Thymus (tissue), 11 donors: ENCODE data around the gene CARS2. TPM values are rescaled to one million over a fixed set of nuclear protein-coding genes. Genes with fewer than 3 reads are reported as not detected.

Experiments
- DNase-seq, 9 donors: peaks; one replicate each; pipeline ENCODE4 v3.0.0-alpha.2; 2013; ENCODE audit warnings: low spot score in 9 of 9, low read depth in 6 of 9, missing footprints in 1 of 9
- H3K27ac ChIP-seq, 2 donors: one replicate each; pipeline ENCODE4 v1.5.1; 2013; ENCODE audit warnings: control low read depth in 1 of 2, low read depth in 1 of 2, low read length in 1 of 2, mild to moderate bottlenecking in 1 of 2, moderate library complexity in 1 of 2
- H3K27me3 ChIP-seq, 2 donors: one replicate each; pipeline ENCODE4 v1.5.1; 2013; ENCODE audit warnings: low read length in 1 of 2; ENCODE audit not compliant: control insufficient read depth in 2 of 2, insufficient read depth in 1 of 2
- H3K36me3 ChIP-seq, 2 donors: one replicate each; pipeline ENCODE4 v1.5.1; 2013; ENCODE audit warnings: low read length in 1 of 2, mild to moderate bottlenecking in 1 of 2, moderate library complexity in 1 of 2; ENCODE audit not compliant: control insufficient read depth in 2 of 2, insufficient read depth in 2 of 2
- H3K4me1 ChIP-seq, 2 donors: one replicate each; pipeline ENCODE4 v1.5.1; 2013; ENCODE audit warnings: low read length in 2 of 2; ENCODE audit not compliant: control insufficient read depth in 2 of 2, insufficient read depth in 2 of 2
- H3K4me3 ChIP-seq, 2 donors: one replicate each; pipeline ENCODE4 v1.5.1; 2013; ENCODE audit warnings: low read length in 2 of 2, control low read depth in 1 of 2, mild to moderate bottlenecking in 1 of 2
- H3K9me3 ChIP-seq, 2 donors: one replicate each; pipeline ENCODE4 v1.5.1; 2013; ENCODE audit warnings: low read length in 1 of 2, mild to moderate bottlenecking in 1 of 2; ENCODE audit not compliant: control insufficient read depth in 2 of 2, insufficient read depth in 1 of 2
- whole genome bisulfite sequencing: extraction: QIAGEN DNeasy Blood & Tissue Kit; methylation state at CpG from one replicate; pipeline ENCODE4 v1.1.7; 2013; 5-methylcytosine and 5-hydroxymethylcytosine counted together
- polyA plus RNA-seq: library from polyadenylated mRNA; stranded (reverse); fragments of 200-250 nt; gene quantifications from one replicate; pipeline ENCODE4 v1.2.3, GENCODE V29; 2013
- total RNA-seq: library from RNA; stranded (reverse); fragments of 120-200 nt; gene quantifications from one replicate; pipeline ENCODE4 v1.2.4, GENCODE V29; 2013
- donor health status: healthy.

The CARS2 gene
- total and polyA plus RNA-seq, 2 donors, result 45.4 to 105 TPM

- Histone ChIP-seq H3K27me3 (no peaks in the 10 kb centered on the region), H3K4me1 (no peaks in the 10 kb centered on the region), H3K27ac (no peak overlapping the region), H3K4me3 (no peak overlapping the region), H3K9me3 (no peaks in the 10 kb centered on the region), H3K36me3 (peaks cover 25 to 32% of the 10 kb centered on the region in 2 donors)
- no peak for DNase-seq
- WGBS, result 91% methylated on average over 10 of the region's 10 CpGs
Observed at GRCh38 chr13:110652764-110653163, 53.2 kb downstream of the CARS2 start.

DNA sequence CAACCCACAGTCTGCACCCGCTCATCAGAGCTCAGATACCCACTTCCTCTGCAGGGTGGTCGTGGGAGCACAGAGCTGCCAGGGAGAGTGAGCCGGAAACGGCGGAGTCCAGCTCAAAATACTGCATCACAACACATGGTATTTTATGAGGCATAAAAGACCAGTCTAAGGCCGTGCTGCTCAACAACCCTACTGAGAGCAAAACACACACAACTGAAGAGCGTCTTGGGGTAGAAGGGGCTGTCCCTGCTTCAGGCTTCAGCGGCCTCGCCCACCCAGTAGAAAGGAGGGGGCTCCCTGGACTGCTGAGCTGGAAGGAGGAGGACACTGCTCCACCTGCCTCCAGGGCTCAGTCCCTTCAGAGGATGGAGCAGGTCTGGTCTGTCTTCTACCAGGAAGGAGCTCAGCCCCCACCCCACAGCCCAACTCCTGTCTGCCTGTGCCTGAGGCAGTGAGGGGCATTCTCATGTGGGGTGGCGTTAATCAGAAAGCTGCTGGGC lies 53.6 kb downstream of the CARS2 start:
- Histone ChIP-seq H3K4me1 (no peaks in the 10 kb centered on the region), H3K4me3 (no peak overlapping the region), H3K36me3 (peaks cover 25 to 32% of the 10 kb centered on the region in 2 donors), H3K27ac (no peak overlapping the region), H3K27me3 (no peaks in the 10 kb centered on the region), H3K9me3 (no peaks in the 10 kb centered on the region)
- no peak for DNase-seq
- WGBS, result 96% methylated on average over 10 of the region's 10 CpGs

DNA sequence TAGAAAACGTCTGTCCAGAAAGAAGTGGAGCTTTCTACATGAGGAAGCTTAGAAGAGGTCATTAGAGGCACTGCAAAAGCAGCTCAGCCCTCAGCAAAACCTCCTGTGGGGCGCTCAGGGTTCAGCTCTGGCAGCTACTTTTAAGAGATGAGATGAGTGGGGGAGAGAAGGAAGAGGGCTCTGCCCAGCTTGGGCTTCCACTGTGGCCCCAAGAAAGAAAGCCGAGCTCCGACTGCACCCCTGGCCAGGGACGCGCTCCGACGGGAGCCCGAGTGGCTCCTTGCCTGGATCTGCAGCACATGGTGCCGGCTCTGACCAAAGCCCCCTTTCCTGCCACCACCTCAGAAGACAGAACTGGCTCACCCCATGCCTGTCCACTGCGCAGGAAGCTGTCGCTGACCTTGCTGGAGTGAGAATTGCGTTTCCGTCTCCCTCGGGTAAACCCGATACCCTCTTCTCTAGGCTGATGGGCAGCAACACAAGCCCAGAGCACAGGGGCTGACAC lies 54.1 kb downstream of the CARS2 start:
- DNase-seq, result no peak
- no peaks in the 10 kb centered on the region for H3K4me1 ChIP-seq
- 94% methylated on average over 16 of the region's 16 CpGs for WGBS
- peaks cover 25 to 33% of the 10 kb centered on the region in 2 donors for H3K36me3 ChIP-seq
- no peaks in the 10 kb centered on the region for H3K9me3 ChIP-seq
- H3K4me3 ChIP-seq, result no peak overlapping the region
- no peaks in the 10 kb centered on the region for H3K27me3 ChIP-seq
- no peak overlapping the region for H3K27ac ChIP-seq

DNA sequence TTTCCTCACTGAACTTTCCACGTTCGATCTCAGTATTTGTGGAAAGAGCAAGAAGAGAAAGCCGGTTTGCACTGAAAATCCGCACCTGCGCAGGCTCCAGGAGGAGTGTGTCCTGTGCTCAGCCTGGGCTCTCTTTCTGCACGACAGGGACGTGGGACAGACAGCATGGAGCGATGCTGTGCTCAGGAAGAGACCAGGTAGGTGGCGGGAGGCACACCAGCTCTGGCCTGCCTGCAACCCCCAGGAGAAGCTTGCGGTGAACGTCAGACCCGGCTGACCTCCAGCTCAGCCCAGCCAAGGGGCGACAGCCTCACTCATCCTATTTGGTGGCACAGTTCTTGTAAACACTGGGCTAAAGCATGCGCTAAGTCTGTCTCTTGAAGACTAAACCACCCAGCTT lies 54.6 kb downstream of the CARS2 start:
- Histone ChIP-seq H3K9me3 (no peaks in the 10 kb centered on the region), H3K4me3 (no peak overlapping the region), H3K4me1 (no peaks in the 10 kb centered on the region), H3K36me3 (peaks cover 25 to 38% of the 10 kb centered on the region in 2 donors), H3K27me3 (no peaks in the 10 kb centered on the region), H3K27ac (no peak overlapping the region)
- DNase-seq, result no peak
- 96% methylated on average over 14 of the region's 14 CpGs for WGBS

DNA sequence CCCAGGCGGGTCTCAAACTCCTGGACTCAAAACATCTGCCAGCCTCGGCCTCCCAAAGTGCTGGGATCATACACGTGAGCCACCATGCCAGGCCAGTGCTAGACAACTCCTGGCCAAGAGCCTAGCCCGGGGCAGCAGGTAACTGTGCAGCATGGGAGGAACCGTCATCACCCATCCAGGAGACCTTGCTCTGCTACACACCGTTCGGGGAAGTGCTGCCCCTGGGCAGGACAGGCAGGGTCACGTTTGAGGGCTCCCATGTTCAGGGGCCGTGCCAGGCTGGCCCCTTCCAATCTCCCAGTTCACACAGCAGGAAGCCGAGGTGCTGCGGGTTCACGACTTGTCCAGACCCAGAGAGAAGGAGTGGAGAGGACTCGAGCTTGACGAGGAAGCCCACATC lies 55.5 kb downstream of the CARS2 start:
- Histone ChIP-seq H3K36me3 (peaks cover 26 to 40% of the 10 kb centered on the region in 2 donors), H3K4me3 (no peak overlapping the region)
- WGBS, result 97% methylated on average over 14 of the region's 14 CpGs

GRCh38 chr13:110649551-110649950 lies 56.4 kb downstream of the CARS2 start:
- no peak for DNase-seq
- H3K27me3 ChIP-seq, result no peaks in the 10 kb centered on the region
- no peak overlapping the region for H3K27ac ChIP-seq
- H3K4me3 ChIP-seq, result no peak overlapping the region
- H3K4me1 ChIP-seq, result peaks cover 0 to 8% of the 10 kb centered on the region in 2 donors
- peaks cover 23 to 38% of the 10 kb centered on the region in 2 donors for H3K36me3 ChIP-seq
- peaks cover 0 to 5% of the 10 kb centered on the region in 2 donors for H3K9me3 ChIP-seq
- WGBS, result 98% methylated on average over 7 of the region's 7 CpGs

More for the DNA sequence above, 55.5 kb downstream of the CARS2 start:
- no peaks in the 10 kb centered on the region for H3K4me1 ChIP-seq
- no peaks in the 10 kb centered on the region for H3K9me3 ChIP-seq
- no peak for DNase-seq
- H3K27ac ChIP-seq, result no peak overlapping the region
- H3K27me3 ChIP-seq, result no peaks in the 10 kb centered on the region

- peaks cover 29 to 38% of the 10 kb centered on the region in 2 donors for H3K36me3 ChIP-seq
- peaks cover 0 to 11% of the 10 kb centered on the region in 2 donors for H3K4me1 ChIP-seq
- H3K9me3 ChIP-seq, result peaks cover 0 to 7% of the 10 kb centered on the region in 2 donors
- no peaks in the 10 kb centered on the region for H3K27me3 ChIP-seq
- 97% methylated on average over 35 of the region's 35 CpGs for WGBS
- no peak for DNase-seq
- H3K4me3 ChIP-seq, result no peak overlapping the region
- no peak overlapping the region for H3K27ac ChIP-seq
Observed at GRCh38 chr13:110648848-110649421, 57.0 kb downstream of the CARS2 start.

GRCh38 chr13:110648146-110648819 lies 57.6 kb downstream of the CARS2 start:
- Histone ChIP-seq H3K4me1 (peaks cover 0 to 11% of the 10 kb centered on the region in 2 donors), H3K4me3 (no peak overlapping the region), H3K27me3 (no peaks in the 10 kb centered on the region), H3K27ac (no peak overlapping the region), H3K36me3 (peaks cover 34 to 38% of the 10 kb centered on the region in 2 donors), H3K9me3 (peaks cover 0 to 7% of the 10 kb centered on the region in 2 donors)
- WGBS, result 93% methylated on average over 16 of the region's 16 CpGs
- DNase-seq, result no peak

DNA sequence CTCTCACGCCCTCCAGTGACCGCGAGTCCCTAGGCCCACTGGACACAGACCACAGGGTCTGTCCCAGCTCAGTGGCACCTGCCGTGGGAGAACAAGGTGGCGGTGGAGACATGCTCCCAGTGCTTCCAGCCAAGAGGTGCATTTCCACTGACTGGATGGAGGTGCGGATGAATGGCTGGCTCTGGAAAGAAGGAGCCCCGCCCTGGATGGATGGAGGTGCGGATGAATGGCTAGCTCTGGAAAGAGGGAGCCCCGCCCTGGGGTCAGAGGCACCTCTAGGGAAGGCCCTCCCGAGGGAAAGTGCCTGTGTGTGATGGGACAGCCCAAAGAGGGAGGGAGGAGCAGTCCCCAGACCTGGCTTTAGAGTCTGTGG lies 58.6 kb downstream of the CARS2 start:
- Histone ChIP-seq H3K4me3 (no peak overlapping the region), H3K36me3 (peaks cover 42 to 43% of the 10 kb centered on the region in 2 donors), H3K27me3 (no peaks in the 10 kb centered on the region), H3K27ac (no peak overlapping the region), H3K4me1 (peaks cover 0 to 11% of the 10 kb centered on the region in 2 donors), H3K9me3 (peaks cover 0 to 7% of the 10 kb centered on the region in 2 donors)
- no peak for DNase-seq
- 93% methylated on average over 10 of the region's 10 CpGs for WGBS
